GM20000 (cell line): ENCODE results near the gene SOX11.
"Not testable (repeated sequence)": the region's sequence is repeated elsewhere in the genome, so short reads cannot be mapped to it uniquely, and the experiment has no call there.

Source experiments
- DNase-seq: peaks from one replicate; pipeline ENCODE4 v3.0.0; 2012; ENCODE audit warnings: low spot score
- CTCF ChIP-seq: IDR thresholded peaks from 2 replicates; pipeline ENCODE4 v1.5.1; 2012; ENCODE audit warnings: mild to moderate bottlenecking, control low read depth; ENCODE audit errors: extremely low read depth, missing control alignments

SOX11 gene

DNA sequence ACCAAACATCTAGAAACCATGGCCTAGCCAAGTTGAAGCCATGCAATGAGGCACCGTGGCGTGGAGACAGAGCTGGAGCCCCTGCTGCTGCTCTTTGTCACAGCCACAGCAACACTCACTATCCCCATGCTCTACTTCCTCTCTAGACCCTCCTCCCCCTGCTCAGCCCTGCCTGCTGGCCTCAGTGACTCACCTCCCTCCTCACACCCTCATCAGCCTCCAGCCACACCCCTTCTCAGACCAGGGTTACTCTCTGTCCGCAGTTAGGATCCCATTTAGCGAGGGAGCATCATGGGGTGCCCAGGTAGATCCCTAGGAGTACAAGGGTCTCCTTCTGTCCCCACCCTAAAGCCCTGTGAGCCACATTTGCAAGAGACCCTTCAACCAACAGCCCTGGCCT is 25.4 kb upstream of the SOX11 start:
- TF ChIP-seq CTCF = no peak
- no peak for DNase-seq

DNA sequence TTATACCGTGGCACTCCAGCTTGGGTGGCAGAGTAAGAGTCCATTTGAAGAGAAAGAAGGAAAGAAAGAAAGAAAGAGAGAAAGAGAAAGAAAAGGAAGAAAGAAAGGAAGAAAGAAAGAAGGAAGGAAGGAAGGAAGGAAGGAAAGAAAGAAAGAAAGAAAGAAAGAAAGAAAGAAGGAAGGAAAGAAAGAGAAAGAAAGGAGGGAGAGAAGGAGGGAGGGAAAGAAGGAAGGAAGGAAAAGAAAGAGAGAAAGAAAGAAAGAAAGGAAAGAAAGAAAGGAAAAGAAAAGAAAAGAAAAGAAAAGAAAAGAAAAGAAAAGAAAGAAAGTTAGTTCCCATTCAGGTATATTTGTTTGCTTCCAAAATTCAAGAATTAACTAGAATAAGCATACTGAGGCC is 24.5 kb upstream of the SOX11 start:
- not testable (repeated sequence) for DNase-seq

DNA sequence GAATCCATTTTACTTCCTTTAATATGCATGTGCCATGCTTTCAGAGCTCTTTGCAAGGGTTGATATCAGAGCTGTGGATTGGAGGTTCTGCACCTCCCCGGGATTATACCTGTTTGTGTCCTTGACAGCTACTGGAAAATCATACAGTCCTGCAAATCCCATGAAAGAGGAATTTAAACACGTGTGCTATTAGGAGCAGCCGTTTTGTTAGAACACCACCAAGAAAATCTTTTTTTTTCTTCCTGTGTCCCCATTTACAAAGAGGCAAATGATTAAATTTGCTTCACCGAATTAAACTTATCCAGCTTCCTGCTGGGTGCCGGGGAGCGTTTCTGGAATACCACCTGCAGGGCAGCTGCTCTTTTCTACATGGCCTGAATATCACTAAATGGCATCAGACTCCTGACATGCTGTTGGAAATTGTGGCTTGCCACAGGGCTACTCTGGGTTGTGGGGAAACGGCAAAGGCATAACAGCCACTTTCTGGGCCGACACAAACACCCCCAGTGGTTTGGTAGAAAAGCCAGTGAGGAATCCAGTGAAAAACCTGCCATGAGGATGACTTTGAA is 23.4 kb upstream of the SOX11 start:
- no peak for DNase-seq

DNA sequence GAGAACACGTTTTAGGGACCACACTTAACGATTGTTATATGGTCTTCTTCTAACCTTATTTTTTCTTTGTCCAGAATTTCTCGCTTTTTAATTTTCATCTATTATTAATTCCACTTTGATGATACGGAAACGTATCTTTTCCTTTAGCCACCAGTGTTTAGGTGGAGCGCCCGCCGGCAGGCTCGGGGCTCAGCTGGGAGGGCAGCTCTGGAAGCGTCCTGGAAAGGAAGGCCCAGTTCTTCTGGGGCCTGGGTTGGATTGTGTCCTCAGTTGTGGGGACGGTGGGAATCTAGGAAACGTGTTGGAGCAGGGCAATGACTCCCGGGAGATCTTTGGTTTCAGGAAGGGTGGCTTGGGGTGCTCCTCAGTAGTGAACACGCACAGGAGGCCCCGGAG is 19.4 kb upstream of the SOX11 start:
- DNase-seq = no peak
- TF ChIP-seq CTCF = no peak

More for the DNA sequence above, 23.4 kb upstream of the SOX11 start:
- no peak for TF ChIP-seq CTCF

- no peak for TF ChIP-seq CTCF
- DNase-seq = no peak
These were observed 18.8 kb upstream of the SOX11 start for GRCh38 chr2:5673145-5674025.

- no peak for TF ChIP-seq CTCF
- no peak for DNase-seq
These were observed 18.2 kb upstream of the SOX11 start for GRCh38 chr2:5674026-5674340.

DNA sequence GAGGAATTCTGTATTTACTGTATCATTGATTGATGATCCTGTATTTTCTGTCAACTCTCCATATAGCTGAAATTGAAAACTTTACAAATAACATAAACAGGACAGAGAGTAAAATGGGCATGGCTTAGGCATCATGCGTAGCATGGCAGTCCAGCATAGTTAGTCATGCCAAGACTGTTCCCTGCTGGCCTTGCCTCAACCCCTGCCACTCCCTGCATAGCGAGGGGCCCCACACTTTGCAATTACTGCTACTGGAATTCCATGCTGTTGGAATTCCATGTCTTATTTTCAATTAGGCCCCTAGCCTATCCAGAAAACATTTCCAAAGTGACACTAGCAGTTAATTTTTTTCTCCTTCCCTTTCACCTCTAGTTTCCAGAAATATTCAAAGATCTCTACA is 15.1 kb upstream of the SOX11 start:
- no peak for TF ChIP-seq CTCF

GRCh38 chr2:5683471-5683870 is 8.7 kb upstream of the SOX11 start:
- no peak for TF ChIP-seq CTCF
- no peak for DNase-seq

More for the DNA sequence above, 15.1 kb upstream of the SOX11 start:
- no peak for DNase-seq
